Putamen (tissue), 1 donor: ENCODE results near the gene COL2A1.

ENCODE experiments used
- DNase-seq: peaks from one replicate; pipeline ENCODE4 v3.0.0-alpha.2; 2016; ENCODE audit warnings: low spot score

The COL2A1 gene

GRCh38 chr12:48012070-48012469, 7.8 kb upstream of the COL2A1 start:
- DNase-seq, result no peak

DNA sequence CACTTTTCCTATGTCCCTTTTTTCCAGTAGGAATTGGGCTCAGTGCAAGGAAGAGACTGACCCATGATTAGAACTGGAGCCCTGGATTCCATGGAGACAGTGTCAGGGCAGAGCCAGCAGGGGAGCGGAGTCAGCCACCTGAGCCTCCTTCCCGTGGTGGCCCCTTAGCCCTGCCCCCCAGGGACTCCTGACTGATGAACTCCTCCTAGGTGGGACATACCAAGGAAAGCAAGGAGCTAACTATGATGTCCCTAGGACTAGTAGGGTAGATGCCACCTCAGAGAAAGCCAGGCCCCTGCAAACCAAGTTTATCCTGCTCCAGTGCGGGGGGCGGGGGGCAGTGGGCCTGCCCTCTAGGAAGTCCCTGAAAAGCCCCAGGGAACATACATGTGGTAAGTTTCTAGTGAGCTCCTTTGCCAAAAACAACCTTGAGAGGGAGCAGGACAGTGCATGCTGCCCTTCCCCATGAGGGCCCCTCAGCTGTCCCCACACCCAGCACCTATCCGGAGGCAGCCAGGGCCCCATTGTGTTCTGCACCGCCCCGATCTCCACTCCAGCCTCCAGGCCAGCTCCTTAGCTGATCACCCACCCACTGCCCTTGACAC, 6.2 kb upstream of the COL2A1 start:
- DNase-seq, result no peak

DNA sequence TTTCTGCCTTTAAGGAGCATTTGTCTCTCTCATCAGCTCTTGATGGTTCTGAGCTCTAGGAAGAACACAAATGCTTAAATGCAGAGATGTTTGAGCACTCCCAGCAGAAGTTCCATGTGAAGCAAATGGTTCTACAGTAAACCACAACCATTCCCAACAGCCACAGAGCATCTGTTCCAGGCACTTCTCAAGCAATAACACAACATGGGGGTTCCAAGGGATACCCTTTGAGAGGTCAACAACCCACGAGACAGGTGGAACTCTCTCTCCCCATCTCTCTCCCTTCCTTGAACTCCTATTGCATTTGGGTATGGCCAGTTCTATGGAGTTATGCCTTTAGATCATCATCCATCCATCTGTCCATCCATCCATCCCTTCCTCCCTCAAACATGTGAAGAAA, 5.2 kb upstream of the COL2A1 start:
- DNase-seq, result no peak

DNA sequence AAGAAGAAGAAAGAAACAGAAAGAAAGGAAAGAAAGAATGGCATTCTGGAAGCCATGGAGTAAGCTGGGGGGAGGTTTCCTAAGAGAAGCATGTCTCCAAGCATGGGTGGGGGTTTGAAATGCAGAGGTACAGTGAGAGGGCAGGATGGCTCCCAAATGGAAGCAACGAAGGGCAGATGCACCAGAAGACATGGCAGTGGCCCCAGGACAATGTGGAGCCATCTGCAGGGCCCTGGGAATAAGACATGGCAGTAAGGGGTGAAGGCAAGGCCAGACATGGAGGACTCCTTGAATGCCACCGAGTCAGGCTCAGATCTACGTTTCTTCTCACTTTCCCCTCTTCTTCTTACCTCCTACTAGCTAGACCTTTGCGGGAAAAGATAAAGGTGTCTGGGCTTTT, 4.7 kb upstream of the COL2A1 start:
- no peak for DNase-seq

DNA sequence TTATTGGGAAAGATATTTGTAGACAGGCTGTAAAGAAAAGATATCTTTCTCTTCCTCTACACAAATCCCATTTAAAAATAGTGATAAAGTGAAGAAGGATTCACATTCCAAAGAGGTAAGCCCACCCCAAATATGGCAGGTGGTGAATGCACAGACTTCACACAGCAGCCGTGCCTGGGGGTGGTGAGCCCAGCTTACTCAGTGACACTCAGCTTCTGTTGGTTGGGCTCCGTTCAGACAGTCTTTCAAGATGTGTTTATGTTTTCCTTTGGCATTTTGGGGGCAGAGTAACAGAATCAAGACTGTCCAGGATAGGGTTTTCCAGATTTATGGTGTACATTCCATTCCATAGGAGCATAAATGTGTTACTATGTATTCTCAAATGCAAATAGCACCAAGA, 4.1 kb upstream of the COL2A1 start:
- DNase-seq, result no peak

DNA sequence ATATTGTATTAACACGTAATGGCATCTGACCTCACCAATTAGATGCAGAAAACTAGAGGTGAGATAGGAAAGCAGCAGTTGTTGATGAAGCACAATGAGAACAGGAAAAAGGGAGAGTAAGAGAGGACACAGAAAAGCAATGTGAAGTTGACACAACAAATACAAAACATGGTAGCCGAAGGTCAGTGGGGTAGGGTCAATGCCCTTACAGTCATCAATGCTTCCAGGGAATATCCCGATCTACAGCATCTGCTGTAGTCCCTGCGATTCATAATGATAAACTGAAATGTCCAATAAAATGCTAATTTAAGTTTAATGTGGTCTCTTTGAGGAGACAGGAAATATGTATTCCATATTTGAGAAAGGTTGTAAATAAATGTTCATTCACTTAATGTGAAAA, 2.9 kb upstream of the COL2A1 start:
- DNase-seq, result no peak

DNA sequence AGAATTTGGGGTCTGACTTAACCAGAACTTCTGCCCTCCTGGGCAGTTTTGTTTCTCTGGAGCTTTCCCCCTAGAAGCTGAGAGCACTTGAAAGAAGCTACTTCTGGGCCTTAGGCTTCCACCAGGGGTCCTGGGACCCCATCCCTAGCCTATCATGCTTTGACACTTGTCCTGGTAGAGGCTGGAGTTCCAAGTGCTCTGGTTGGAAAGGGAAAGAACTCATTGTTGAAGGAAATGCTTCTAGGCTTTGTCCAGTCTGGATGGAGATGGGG, 1.4 kb upstream of the COL2A1 start:
- no peak for DNase-seq

GRCh38 chr12:48005001-48005749, 899 bp upstream of the COL2A1 start:
- DNase-seq, result no peak

DNA sequence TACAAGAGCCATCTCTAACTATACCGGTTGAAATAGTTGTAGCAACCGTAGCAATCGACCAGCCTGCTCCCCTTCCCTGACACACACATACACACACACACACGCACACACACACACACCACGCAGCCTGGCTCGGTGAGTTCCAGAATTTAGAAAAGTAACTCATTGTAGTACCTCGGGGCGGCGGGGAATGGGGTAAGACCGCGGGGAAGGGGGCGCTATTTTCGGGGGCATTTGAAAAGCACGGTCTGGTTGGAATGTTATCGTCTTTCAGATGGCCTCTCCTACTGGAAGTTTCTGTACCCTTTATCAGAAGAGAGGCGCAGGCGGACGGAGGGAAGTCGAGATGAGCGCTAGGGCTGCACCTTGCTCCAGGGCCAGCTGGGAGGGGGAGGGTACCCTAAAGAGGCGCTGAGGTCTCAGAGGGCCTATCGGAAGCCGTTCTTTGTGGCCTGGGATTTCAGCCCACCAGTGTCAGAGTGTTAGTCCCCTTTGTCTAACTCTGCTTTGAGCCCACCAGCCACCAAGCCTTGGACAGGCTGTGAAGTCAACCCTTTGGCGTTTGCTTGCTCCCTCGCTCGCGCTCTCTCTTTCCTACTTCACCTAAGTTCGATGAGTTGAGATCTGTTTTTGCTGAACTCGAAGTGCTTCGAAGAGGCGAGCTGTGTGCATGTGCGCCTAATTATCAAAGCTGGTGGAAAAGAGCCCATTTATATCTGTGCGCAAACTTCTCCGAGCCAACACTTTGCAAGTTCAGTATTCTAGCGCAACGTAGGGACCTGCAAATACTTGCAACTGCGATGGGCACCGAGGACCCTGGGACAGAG, 837 bp downstream of the COL2A1 start:
- DNase-seq, result no peak

DNA sequence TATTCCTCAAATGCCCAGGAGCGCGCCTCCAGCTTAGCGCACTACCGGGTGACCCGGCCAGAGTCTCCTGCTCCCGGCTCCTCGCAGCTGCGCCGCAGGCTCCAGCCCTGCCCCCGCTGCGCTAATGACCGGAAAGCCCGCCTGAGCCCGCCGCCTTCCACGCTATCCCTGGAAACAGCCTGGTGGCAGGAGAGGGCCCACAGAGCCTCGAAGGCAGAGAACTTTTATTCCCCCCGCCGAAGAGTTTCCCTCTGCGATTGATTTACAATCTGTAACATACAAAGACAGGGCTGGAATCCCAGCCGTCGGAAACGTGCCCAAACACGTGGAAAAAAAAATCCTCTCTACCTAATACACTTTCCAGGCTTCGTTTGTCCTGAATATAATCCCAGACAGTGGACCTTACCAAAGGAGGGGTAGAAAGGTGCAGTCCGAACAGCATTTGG, 1.5 kb downstream of the COL2A1 start:
- DNase-seq, result no peak

GRCh38 chr12:48002414-48002730, 1.9 kb downstream of the COL2A1 start:
- DNase-seq, result no peak

DNA sequence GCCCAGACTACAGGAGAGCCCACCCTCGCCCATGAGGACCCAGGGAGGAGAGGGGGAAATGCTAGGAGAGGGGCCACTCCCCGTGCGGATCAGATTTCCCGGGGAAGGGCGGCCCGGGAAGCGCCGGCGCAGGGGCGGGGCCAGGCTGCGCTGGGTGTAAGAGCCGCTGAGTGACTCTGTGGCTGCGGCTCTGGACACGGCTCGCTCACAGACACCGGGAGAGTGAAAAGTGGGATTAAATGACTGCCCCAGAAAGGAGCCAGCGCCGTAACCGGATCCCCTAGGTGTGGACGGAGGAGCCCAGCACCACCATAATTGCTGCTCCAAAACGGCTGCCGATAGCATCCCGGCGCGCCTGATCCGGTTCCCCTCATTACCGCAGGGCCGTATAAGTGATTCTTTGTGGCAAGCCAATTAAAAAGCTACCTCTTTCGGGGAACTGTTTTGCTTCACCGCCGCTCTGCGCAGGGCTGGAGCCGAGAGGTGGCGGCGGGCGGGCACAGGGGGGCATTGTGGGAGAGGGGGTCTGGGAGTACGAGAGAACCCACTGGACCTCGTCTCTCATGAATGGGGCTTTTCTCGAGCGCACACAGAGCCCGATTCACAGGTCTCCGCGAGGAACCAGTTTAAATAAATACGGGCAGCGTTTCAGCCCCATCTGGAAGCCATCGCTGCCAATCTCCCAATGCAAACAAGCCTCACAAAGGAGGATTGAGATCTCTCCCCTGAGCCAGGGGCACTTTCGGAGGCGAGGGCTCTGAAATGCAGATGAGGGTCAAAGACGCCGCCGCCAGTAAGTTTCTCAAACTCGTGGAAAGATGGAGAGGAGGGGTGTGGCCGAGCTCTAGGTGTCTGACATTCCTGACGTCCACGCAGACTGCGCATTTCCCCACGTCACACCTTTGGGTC, 2.5 kb downstream of the COL2A1 start:
- no peak for DNase-seq

GRCh38 chr12:48000878-48001504, 3.3 kb downstream of the COL2A1 start:
- no peak for DNase-seq

GRCh38 chr12:47999816-48000215, 4.5 kb downstream of the COL2A1 start:
- DNase-seq, result no peak

DNA sequence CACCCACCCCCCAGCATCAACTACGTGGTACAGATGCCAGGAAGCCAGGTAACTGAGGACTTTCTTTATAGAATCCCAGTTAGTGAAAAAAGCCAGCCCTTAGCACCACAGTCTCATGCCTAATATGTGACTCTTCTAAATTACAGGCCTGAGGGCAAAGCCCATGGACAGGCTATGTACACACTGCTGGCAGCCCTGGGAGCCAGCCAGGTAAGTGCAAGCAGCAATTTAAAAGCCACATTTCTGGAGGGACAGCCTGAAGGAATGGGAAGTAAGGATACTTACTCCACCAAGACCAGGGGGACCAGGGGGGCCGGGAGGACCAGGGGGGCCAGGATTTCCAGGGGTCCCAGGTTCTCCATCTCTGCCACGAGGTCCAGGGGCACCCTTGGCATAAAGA, 7.0 kb downstream of the COL2A1 start:
- no peak for DNase-seq

GRCh38 chr12:47995981-47996401, 8.3 kb downstream of the COL2A1 start:
- peak; percentile 31 for DNase-seq

GRCh38 chr12:47993491-47993890, 10.8 kb downstream of the COL2A1 start:
- no peak for DNase-seq

DNA sequence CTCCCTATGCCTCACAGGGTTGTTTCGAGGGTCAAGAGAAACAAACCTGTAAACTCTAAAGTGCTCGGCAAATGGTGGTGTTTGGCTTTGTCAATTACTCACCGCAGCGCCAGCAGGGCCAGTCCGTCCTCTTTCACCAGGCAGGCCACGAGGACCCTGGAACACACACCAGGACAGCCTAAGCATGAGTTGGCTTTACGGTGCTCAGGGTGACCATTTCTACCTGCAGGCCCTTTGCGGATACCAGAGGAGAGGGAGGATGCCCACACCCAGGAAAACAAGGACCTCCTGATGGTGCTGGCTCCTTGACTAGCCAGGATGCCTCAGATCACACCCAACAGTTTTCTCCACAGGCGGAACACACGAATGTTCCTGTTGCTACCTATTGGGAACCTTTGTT, 11.5 kb downstream of the COL2A1 start:
- no peak for DNase-seq

GRCh38 chr12:47991106-47992061, 12.9 kb downstream of the COL2A1 start:
- no peak for DNase-seq

- DNase-seq, result no peak
Observed at GRCh38 chr12:47990351-47991105, 13.7 kb downstream of the COL2A1 start.
